AG04449 (cell line): ENCODE results near the gene DOCK4.

Experiments used
- CTCF ChIA-PET: fragments of 350-600 bp; formaldehyde crosslinking; extraction: SDS; loops from one replicate; lab custom pipeline; 2021; ENCODE audit warnings: antibody characterized with exemption; lab: Yijun Ruan, JAX
- POLR2A ChIA-PET: fragments of 400-600, 350-600 bp; formaldehyde crosslinking; extraction: SDS; loops from one replicate; lab custom pipeline; 2020; ENCODE audit warnings: antibody characterized with exemption, inconsistent platforms; lab: Yijun Ruan, JAX
- DNase-seq: peaks from one replicate; pipeline ENCODE4 v3.0.0-alpha.2; 2010; ENCODE audit warnings: low read depth, low spot score
- H3K4me3 ChIP-seq: 2 replicates; pipeline ENCODE4 v1.5.1; 2011; ENCODE audit warnings: low read depth, mild to moderate bottlenecking, control low read depth, low read length
- CTCF ChIP-seq: IDR thresholded peaks from one replicate; pipeline ENCODE4 v1.5.1; 2011; ENCODE audit warnings: mild to moderate bottlenecking, moderate library complexity, low read length, control low read depth, inconsistent platforms; ENCODE audit not compliant: insufficient read depth; ENCODE audit errors: missing control alignments

Gene DOCK4

GRCh38 chr7:112144284-112145059 is 61.7 kb downstream of the DOCK4 start:
- no peak for TF ChIP-seq CTCF
- ChIA-PET POLR2A (interaction anchor here (1.7 kb wide), 1 partner anchor 306 kb away, joined by 6 read pairs; the partner anchor contains the start of gene IFRD1), CTCF (interaction anchor here (0.7 kb wide), 1 partner anchor 160 kb away, joined by 3 read pairs; no protein-coding TSS in a partner anchor)
- no peak for DNase-seq
- no peak overlapping the region for H3K4me3 ChIP-seq

GRCh38 chr7:112143582-112143981 is 62.6 kb downstream of the DOCK4 start:
- POLR2A ChIA-PET: interaction anchor here (0.6 to 1.7 kb wide), 3 partner anchors 62 to 842 kb away, joined by 4 to 6 read pairs (median 5); partner anchors contain the start of gene IFRD1
- H3K4me3 ChIP-seq: no peak overlapping the region; the same call in none of the 2 replicates
- CTCF ChIA-PET: interaction anchor here (0.7 kb wide), 1 partner anchor 159 kb away, joined by 3 read pairs; no protein-coding TSS in a partner anchor
- peak; percentile 87 for DNase-seq
- no peak for TF ChIP-seq CTCF

- CTCF ChIA-PET: no interaction called here
- POLR2A ChIA-PET: interaction anchor here (1.2 to 1.7 kb wide), 2 partner anchors 62 to 307 kb away, joined by 5 to 6 read pairs; partner anchors contain the start of gene IFRD1
- H3K4me3 ChIP-seq: no peak overlapping the region; the same call in 1 of the 2 replicates
- no peak for TF ChIP-seq CTCF
- DNase-seq: peak; percentile 29
Observed at GRCh38 chr7:112143136-112143535, 63.1 kb downstream of the DOCK4 start.

GRCh38 chr7:112140600-112140999 is 65.6 kb downstream of the DOCK4 start:
- CTCF ChIA-PET: interaction anchor here (1.3 kb wide), 1 partner anchor 11 kb away, joined by 4 read pairs; no protein-coding TSS in a partner anchor
- POLR2A ChIA-PET: no interaction called here

GRCh38 chr7:112138938-112139337 is 67.3 kb downstream of the DOCK4 start:
- CTCF ChIA-PET: no interaction called here

More at GRCh38 chr7:112140600-112140999, 65.6 kb downstream of the DOCK4 start:
- no peak overlapping the region for H3K4me3 ChIP-seq
- TF ChIP-seq CTCF: no peak
- DNase-seq: no peak

More at GRCh38 chr7:112138938-112139337, 67.3 kb downstream of the DOCK4 start:
- TF ChIP-seq CTCF: no peak
- DNase-seq: no peak
- no peak overlapping the region for H3K4me3 ChIP-seq
- POLR2A ChIA-PET: no interaction called here
